Stimulated activated CD8-positive, alpha-beta memory T cell treated with anti-CD3 and anti-CD28 coated beads, Interleukin-7, amount 100 ng/mL, for 4 hours (primary cell): ENCODE data around the gene CNTN4.
"Not testable (repeated sequence)": the region's sequence is repeated elsewhere in the genome, so short reads cannot be mapped to it uniquely, and the experiment has no call there.

Source experiments
- DNase-seq, 2 donors: peaks; one replicate each; pipeline ENCODE4 v3.0.0-alpha.2; 2020; ENCODE audit warnings: low read depth in 2 of 2

The CNTN4 gene

GRCh38 chr3:2098398-2099027 is at the start of gene CNTN4:
Gene CNTN4, plus strand, starts transcription at chr3:2098866.
- DNase-seq, result no peak

- DNase-seq, result no peak
Measured at GRCh38 chr3:2061360-2061759, 37.3 kb upstream of the CNTN4 start.

- no peak for DNase-seq
Measured at GRCh38 chr3:2071531-2071930, 27.1 kb upstream of the CNTN4 start.

DNA sequence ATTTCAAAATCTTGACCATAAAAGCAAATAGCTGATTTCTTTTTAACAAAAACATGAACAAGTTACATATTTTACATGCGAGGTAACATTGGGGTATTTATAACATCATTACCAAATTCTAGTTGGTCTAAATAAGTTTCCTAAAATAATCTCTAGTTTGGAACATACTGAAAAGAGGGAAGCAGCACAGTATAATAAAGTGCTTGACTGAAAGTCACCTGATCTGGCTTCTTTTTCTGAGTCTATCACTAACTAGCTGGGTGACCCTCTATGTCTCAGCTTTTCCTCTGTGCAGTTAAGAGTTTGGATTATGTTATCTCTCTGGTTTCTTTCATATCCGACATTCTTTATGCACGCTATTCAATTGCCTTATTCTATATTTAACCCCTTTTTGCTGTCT is 19.8 kb upstream of the CNTN4 start:
- DNase-seq, result no peak

DNA sequence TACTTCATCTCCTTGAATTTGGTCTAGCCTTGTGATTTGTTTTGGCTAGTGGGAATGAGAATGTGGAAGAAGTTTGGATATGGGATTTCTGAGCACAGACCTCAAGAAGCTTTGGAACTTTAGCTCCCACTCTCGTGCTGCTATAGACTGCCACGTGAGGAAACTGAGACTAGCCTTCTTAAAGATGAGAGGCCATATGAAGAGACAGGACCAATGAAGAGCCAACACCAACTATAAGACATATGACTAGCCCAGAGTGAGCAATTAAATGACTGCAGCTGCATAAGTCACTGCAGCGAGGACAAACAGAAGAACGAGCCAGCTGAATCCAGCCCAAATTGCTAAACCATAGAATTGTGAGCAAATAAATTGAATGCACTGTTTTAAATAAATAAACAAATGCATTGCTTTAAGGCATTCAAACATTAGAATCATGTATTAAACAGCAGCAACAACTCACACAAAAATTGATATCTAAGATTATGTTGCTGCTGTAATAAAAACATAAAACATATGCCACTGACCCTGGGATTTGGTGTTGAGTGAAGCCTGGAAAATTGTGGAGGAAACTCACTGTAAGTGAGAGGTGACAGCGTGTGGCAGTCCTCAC is 15.7 kb upstream of the CNTN4 start:
- DNase-seq, result no peak

- not testable (repeated sequence) for DNase-seq
Measured at GRCh38 chr3:2083558-2083957, 15.1 kb upstream of the CNTN4 start.

DNA sequence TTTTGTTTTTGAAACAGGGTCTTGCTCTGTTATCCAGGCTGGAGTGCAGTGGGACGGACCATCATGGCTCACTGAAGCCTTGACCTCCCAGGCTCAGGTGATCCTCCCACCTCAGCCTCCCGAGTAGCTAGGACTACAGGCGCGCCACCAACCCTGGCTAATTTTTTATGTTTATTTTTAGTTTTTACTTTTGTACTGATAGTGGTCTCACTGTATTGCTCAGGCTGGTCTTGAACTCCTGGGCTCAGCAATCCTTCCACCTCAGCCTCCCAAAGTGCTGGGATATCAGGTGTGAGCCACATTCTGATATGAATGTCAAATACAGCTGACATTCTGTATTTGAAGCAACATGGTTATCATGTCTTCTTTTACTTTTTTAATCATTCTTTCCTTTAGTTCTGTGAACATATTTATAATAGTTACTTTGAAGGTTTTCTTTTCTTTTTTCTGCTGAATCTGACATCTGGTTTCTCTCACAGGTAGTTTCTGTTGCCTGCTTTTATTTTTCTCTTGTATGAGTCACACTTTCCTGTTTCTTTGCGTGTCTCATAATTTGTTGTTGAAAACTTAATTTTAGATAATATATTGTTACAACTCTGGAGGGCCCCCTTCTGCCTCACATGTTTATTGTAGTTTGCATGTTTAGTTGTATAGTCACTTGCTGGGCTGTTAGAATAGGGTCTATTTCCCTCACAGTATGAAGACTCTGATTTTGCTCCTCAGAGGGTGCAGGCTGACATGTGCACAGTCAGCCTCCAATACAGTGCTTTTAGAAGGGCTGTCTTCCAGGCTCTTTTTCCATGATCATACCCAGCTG is 8.4 kb upstream of the CNTN4 start:
- no peak for DNase-seq

GRCh38 chr3:2092758-2093157 is 5.9 kb upstream of the CNTN4 start:
- no peak for DNase-seq

DNA sequence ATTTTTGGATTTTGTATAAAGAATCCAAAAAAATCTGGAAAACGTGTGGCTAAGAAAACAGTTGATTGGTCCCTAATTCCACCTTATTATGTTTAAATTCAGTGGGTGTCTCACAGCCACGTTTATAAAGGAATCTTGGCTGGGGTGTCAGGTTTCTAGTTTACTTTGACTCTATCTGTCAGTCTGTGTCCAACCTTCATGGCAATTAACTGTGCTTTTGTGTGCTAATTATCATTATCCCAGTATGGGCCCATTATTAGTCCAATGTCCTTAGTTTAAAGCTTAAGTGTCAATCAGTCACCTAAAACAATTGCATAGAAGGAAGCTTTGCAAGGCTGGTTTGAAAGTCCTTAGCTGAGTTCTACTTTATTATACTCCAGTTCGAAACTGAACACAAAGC is 3.7 kb upstream of the CNTN4 start:
- DNase-seq, result no peak

DNA sequence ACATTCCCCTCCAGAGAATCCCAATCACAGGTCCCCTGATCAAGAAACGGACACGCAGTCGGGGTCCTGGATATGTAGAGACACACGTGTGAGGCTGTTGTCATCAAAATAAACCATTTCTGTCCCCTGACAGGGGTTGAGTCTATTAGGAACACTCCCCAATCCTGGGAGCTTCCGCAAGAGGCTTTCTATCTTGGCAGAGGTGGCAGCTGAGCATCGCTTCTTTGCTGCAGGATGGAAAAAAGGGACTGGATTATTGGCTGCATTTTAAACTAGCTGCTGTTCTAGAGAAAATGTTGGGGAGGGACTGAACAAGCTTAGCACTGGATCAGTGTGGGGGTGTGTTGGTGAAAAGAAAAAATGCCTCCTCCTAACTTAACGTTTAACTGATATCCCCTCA is 2.5 kb upstream of the CNTN4 start:
- DNase-seq, result no peak

DNA sequence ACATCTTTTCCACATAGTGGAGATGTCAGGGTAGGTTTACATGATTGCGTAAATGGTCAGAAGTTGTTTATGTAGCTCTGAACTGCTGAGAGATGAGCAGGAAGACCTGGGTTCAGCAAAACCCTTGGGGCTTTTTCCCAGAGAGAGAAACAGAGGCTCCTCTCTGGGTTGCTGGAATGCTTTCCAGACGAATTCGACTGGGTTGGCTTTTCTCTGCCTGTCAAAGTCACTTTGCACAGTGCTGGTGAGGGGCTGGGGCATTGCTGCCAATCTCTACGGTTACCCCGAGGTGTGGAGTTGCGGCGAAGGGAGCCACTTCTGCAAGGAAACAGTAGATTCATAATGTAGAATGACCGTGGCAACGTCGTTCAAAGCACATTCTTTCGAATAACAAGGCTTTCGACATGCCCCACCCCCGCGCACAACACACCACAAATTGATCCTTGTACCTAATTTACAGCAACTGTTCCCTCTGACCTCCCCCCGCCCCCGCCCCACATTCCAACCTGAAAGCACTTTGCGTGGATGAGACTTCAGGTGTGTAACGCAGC is 950 bp upstream of the CNTN4 start:
- DNase-seq, result no peak

- DNase-seq, result no peak
Measured at GRCh38 chr3:2099028-2099671, 484 bp downstream of the CNTN4 start.

DNA sequence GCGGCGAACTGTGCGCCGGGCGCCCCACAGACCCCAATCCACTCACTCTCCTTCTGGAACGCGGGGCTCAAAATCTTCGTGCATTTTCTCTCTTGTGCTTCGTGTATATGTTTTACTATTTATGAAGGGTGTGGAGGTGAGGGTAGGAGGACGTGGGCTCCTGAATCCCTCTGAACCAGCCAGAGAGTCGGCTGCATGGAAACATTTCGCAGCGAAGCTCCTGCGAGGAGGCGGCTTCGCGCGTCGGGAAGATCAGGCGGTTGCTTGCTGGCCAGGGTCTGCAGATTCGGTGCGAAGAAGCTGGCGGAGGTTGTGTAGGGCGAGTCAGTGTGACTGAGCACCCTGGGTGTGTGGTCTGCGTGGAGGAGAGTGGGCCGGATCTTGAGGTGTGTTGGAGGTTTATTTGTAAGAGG is 1.1 kb downstream of the CNTN4 start:
- no peak for DNase-seq

DNA sequence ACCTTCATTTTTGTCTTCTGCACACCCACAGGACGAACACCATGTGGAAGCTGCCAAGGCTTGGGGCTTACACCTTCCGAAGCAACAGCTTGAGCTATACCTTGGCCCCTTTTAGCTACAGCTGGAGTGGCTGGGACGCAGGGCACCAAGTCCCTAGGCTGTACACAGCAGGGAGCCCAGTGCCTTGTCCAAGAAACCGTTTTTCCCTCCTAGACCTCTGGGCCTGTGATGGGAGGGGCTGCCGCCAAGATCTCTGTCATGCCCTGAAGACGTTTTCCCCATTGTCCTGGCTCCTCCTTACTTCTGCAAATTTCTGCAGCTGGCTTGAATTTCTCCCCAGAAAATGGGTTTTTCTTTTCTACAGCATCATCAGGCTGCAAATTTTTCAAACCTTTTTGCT is 7.8 kb downstream of the CNTN4 start:
- no peak for DNase-seq

DNA sequence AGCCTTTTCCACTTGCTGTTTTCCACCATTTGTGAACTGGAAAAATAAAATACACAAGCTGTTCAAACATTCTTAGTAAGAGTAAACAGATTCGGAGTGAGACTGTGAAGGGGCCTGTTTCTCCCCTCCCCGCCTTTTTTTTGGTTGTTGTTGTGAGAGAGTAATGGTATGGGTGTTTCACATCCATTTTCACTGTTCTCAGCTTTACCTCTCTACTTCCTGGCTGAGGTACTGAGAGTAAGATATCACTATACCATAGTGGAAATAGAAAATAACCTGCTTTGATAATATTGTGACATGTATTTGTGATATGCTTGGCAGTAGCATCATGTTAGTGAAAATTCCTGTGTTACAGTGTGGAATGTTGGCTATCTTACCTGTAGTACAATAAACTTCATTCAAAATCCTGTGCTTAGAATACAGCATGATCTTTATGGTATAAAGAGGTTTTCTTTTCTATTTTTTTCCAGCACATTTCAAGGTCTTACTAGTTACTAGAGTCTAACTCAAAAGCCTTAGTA is 12.0 kb downstream of the CNTN4 start:
- no peak for DNase-seq

GRCh38 chr3:2114617-2115275 is 16.1 kb downstream of the CNTN4 start:
- DNase-seq, result no peak

GRCh38 chr3:2130726-2131125 is 32.1 kb downstream of the CNTN4 start:
- DNase-seq, result no peak

DNA sequence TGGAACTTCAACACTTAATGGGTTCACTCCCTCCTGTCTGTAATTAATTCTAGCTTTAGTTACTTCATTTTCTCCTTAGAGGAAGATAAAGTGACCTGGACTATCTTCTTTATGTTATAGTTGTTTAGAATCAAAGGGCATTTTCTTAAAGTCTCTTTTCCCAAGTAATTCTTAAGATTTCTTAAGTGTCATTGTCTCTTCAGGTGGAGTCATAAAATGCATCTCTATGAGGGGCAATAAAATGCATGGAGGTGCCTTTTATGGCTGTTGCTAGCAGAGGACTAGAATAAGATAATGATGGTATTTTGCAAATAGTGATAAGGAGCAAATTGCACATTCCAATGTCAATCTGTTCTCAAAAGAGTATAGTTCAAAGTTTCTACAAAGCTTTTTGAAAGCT is 34.5 kb downstream of the CNTN4 start:
- DNase-seq, result no peak

GRCh38 chr3:2137651-2138050 is 39.0 kb downstream of the CNTN4 start:
- DNase-seq, result no peak

- no peak for DNase-seq
Measured at GRCh38 chr3:2141482-2141881, 42.8 kb downstream of the CNTN4 start.

DNA sequence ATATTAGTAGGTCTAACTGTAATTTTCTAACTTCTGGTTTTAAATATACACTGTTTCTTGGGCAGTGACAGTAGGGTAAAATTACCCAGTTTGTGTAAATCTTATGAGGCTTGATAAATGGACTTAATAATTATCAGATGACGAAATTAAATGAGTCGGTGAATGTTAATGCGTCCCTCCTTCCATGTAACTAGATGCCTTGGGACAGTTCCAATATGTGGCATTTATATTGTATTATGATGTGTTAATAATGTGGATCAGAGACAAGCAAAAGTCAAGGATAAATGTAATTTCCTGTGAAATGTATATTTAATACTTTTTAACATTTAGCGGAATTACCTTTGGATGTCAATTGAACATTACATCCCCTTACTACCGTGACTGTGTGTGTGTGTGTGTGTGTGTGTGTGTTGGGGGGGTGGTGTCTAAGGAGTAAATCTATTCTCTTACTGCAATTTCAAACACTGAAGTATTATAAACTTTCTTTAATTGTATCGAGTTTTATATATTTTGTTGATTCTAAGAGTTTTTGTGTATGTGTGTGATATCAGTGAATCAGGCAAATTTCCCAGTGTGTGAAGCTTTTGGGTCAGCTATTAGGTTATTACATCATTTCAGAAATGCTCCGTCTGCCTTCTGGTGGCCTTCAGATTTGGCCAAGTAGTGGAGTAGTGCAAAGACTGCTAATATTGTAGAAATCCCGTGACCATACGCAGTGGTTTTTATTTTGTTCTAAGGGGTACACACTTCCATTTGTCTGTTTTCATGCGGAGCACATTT is 50.1 kb downstream of the CNTN4 start:
- no peak for DNase-seq
